MCF 10A (cell line): Measurements from ENCODE around the gene SLC26A8. TPM values are rescaled to one million over a fixed set of nuclear protein-coding genes. Genes with fewer than 3 reads are reported as not detected.

Source experiments
- BruUV-seq: library from RNA; stranded (reverse); fragments of 400-500 nt; replicated peaks from 2 replicates; lab custom pipeline; 2021; lab: Mats Ljungman, UMichigan
- CTCF ChIA-PET: fragments of 300-600 bp; sonication (Branson Sonifier 250); formaldehyde crosslinking; extraction: SDS; loops from one replicate; lab custom pipeline; 2021; ENCODE audit warnings: antibody characterized with exemption, inconsistent platforms; lab: Yijun Ruan, JAX
- POLR2A ChIA-PET: fragments of 300-600, 350-650 bp; sonication (Branson Sonifier 250); formaldehyde crosslinking; extraction: SDS; loops from one replicate; lab custom pipeline; 2020; ENCODE audit warnings: antibody characterized with exemption, inconsistent platforms; lab: Yijun Ruan, JAX
- DNase-seq: peaks from one replicate; pipeline ENCODE4 v3.0.0-alpha.2; 2018; ENCODE audit not compliant: unreplicated experiment
- H3K27ac Mint-ChIP-seq: one replicate; pipeline ENCODE4 v1.8.0; 2022; ENCODE audit warnings: mild to moderate bottlenecking, low read depth, mixed read lengths; ENCODE audit not compliant: unreplicated experiment
- H3K27me3 Mint-ChIP-seq: one replicate; pipeline ENCODE4 v1.8.0; 2022; ENCODE audit warnings: mixed read lengths; ENCODE audit not compliant: insufficient read depth, unreplicated experiment
- H3K36me3 Mint-ChIP-seq: one replicate; pipeline ENCODE4 v1.8.0; 2022; ENCODE audit warnings: mild to moderate bottlenecking, moderate library complexity, mixed read lengths; ENCODE audit not compliant: insufficient read depth, unreplicated experiment
- H3K4me1 Mint-ChIP-seq: one replicate; pipeline ENCODE4 v1.8.0; 2022; ENCODE audit warnings: mixed read lengths; ENCODE audit not compliant: insufficient read depth, unreplicated experiment
- H3K4me3 Mint-ChIP-seq: one replicate; pipeline ENCODE4 v1.8.0; 2022; ENCODE audit warnings: mild to moderate bottlenecking, moderate library complexity, mixed read lengths; ENCODE audit not compliant: unreplicated experiment
- H3K9me3 Mint-ChIP-seq: one replicate; pipeline ENCODE4 v1.8.0; 2022; ENCODE audit warnings: mixed read lengths; ENCODE audit not compliant: unreplicated experiment
- CTCF ChIP-seq: fragments of 200-600 bp; IDR thresholded peaks from one replicate; pipeline ENCODE4 v1.8.0; 2022; ENCODE audit warnings: antibody characterized with exemption, mild to moderate bottlenecking; ENCODE audit not compliant: unreplicated experiment
- intact Hi-C: fragments of 100-400 bp; cut with micrococcal nuclease; formaldehyde crosslinking; loops from 2 replicates; pipeline ENCODE4 v1.14.1; 2022
- total RNA-seq: library from RNA; stranded (reverse); gene quantifications from 2 replicates; pipeline ENCODE4 v1.2.3, GENCODE V29; 2022

SLC26A8 gene
- total RNA-seq, 1 experiment from 2014 or later, result not detected

GRCh38 chr6:36027501-36028087, 3.2 kb upstream of the SLC26A8 start, which contains the start of gene MAPK14:
TSS of gene MAPK14 (plus strand) at chr6:36027808. CDS start at chr6:36028158, 350 bp downstream.
- Mint-ChIP-seq H3K27ac (peak within 1 kb of the TSS; percentile 94), H3K36me3 (no peaks in the 10 kb centered on the region), H3K9me3 (no peaks in the 10 kb centered on the region), H3K4me3 (peak within 1 kb of the TSS; percentile 88), H3K27me3 (no peaks in the 10 kb centered on the region), H3K4me1 (peaks cover 9% of the 10 kb centered on the region)
- DNase-seq, result peak; percentile 100
- ChIA-PET POLR2A (interaction anchor here (0.6 to 5.4 kb wide), 29 partner anchors 11 to 1307 kb away, joined by 3 to 112 read pairs (median 6); partner anchors contain the start of genes SRPK1 and SRSF3), CTCF (interaction anchor here (0.6 to 6.4 kb wide), 18 partner anchors 11 to 333 kb away, joined by 3 to 134 read pairs (median 4); no protein-coding TSS in a partner anchor)
- BruUV-seq, result no TSS peak
- intact Hi-C loops, result loop anchor here (1.0 to 2.0 kb wide), 4 partner anchors 68 to 333 kb away; partner anchors contain the start of gene BRPF3
- TF ChIP-seq CTCF, result peak; percentile 74

- no peak for TF ChIP-seq CTCF
- DNase-seq, result no peak
- Mint-ChIP-seq H3K36me3 (no peaks in the 10 kb centered on the region), H3K9me3 (no peaks in the 10 kb centered on the region), H3K4me1 (no peaks in the 10 kb centered on the region), H3K27ac (no peak overlapping the region), H3K4me3 (no peak overlapping the region), H3K27me3 (no peaks in the 10 kb centered on the region)
- BruUV-seq, result no TSS peak
- intact Hi-C loops, result loop anchor here (2.0 kb wide), 1 partner anchor 335 kb away; no protein-coding TSS in a partner anchor
- POLR2A ChIA-PET, result interaction anchor here (0.7 to 5.4 kb wide), 4 partner anchors 20 to 105 kb away, joined by 3 to 112 read pairs (median 66); partner anchors contain the start of gene SRPK1
- CTCF ChIA-PET, result interaction anchor here (0.7 to 6.4 kb wide), 9 partner anchors 21 to 102 kb away, joined by 3 to 134 read pairs (median 3); no protein-coding TSS in a partner anchor
These were observed 1.5 kb upstream of the SLC26A8 start for GRCh38 chr6:36025932-36026327.

- Mint-ChIP-seq H3K36me3 (no peaks in the 10 kb centered on the region), H3K4me1 (no peaks in the 10 kb centered on the region), H3K9me3 (no peaks in the 10 kb centered on the region), H3K27ac (no peak overlapping the region), H3K27me3 (no peaks in the 10 kb centered on the region), H3K4me3 (no peak overlapping the region)
- intact Hi-C loops, result no loop called here
- no peak for TF ChIP-seq CTCF
- ChIA-PET CTCF (interaction anchor here (0.6 to 6.4 kb wide), 5 partner anchors 27 to 102 kb away, joined by 3 to 134 read pairs (median 4); no protein-coding TSS in a partner anchor), POLR2A (interaction anchor here (0.7 kb wide), 1 partner anchor 87 kb away, joined by 3 read pairs; no protein-coding TSS in a partner anchor)
- BruUV-seq, result no TSS peak
- no peak for DNase-seq
These were observed 955 bp upstream of the SLC26A8 start for GRCh38 chr6:36025260-36025931.

- H3K4me1 Mint-ChIP-seq, result no peaks in the 10 kb centered on the region
- no peaks in the 10 kb centered on the region for H3K27me3 Mint-ChIP-seq
- H3K36me3 Mint-ChIP-seq, result no peaks in the 10 kb centered on the region
- DNase-seq, result peak; percentile 9
- POLR2A ChIA-PET, result interaction anchor here (0.9 kb wide), 1 partner anchor 10 kb away, joined by 3 read pairs; no protein-coding TSS in a partner anchor
- H3K9me3 Mint-ChIP-seq, result no peaks in the 10 kb centered on the region
- TF ChIP-seq CTCF, result no peak
- no peak overlapping the region for H3K27ac Mint-ChIP-seq
- intact Hi-C loops, result no loop called here
- BruUV-seq, result no TSS peak
- H3K4me3 Mint-ChIP-seq, result no peak overlapping the region
- CTCF ChIA-PET, result interaction anchor here (0.6 to 2.5 kb wide), 3 partner anchors 9 to 76 kb away, joined by 3 to 12 read pairs (median 3); no protein-coding TSS in a partner anchor
These were observed 4.3 kb downstream of the SLC26A8 start for GRCh38 chr6:36020154-36020553.
